Activated CD8-positive, alpha-beta memory T cell treated with anti-CD3 and anti-CD28 coated beads, Interleukin-2, amount 50 U/mL, for 48 hours (primary cell): ENCODE data around the gene ANKRD27.

ENCODE experiments used
- DNase-seq: peaks from one replicate; pipeline ENCODE4 v3.0.0-alpha.2; 2020

Gene ANKRD27

GRCh38 chr19:32651729-32652140 lies 23.2 kb downstream of the ANKRD27 start:
- no peak for DNase-seq

- DNase-seq = no peak
Observed at GRCh38 chr19:32650671-32651070, 24.3 kb downstream of the ANKRD27 start.

- DNase-seq = no peak
Observed at GRCh38 chr19:32649751-32650150, 25.2 kb downstream of the ANKRD27 start.

GRCh38 chr19:32647361-32647760 lies 27.6 kb downstream of the ANKRD27 start:
- no peak for DNase-seq

GRCh38 chr19:32646556-32646955 lies 28.4 kb downstream of the ANKRD27 start:
- peak; percentile 58 for DNase-seq

GRCh38 chr19:32642771-32643170 lies 32.2 kb downstream of the ANKRD27 start:
- DNase-seq = peak; percentile 76

- no peak for DNase-seq
Observed at GRCh38 chr19:32638625-32639024, 36.4 kb downstream of the ANKRD27 start.

GRCh38 chr19:32637480-32637879 lies 37.5 kb downstream of the ANKRD27 start:
- DNase-seq = no peak

GRCh38 chr19:32631381-32631780 lies 43.6 kb downstream of the ANKRD27 start:
- DNase-seq = no peak

- no peak for DNase-seq
Observed at GRCh38 chr19:32630338-32630737, 44.6 kb downstream of the ANKRD27 start.

- DNase-seq = no peak
Observed at GRCh38 chr19:32627714-32628270, 47.2 kb downstream of the ANKRD27 start.

GRCh38 chr19:32626969-32627368 lies 48.0 kb downstream of the ANKRD27 start:
- DNase-seq = no peak

- DNase-seq = no peak
Observed at GRCh38 chr19:32624410-32624809, 50.6 kb downstream of the ANKRD27 start.

GRCh38 chr19:32622002-32622401 lies 53.0 kb downstream of the ANKRD27 start:
- DNase-seq = no peak

GRCh38 chr19:32619051-32619685 lies 55.8 kb downstream of the ANKRD27 start:
- no peak for DNase-seq

- no peak for DNase-seq
Observed at GRCh38 chr19:32615569-32615968, 59.4 kb downstream of the ANKRD27 start.

- DNase-seq = no peak
Observed at GRCh38 chr19:32614916-32615315, 60.1 kb downstream of the ANKRD27 start.

GRCh38 chr19:32613008-32613407 lies 62.0 kb downstream of the ANKRD27 start:
- no peak for DNase-seq

- no peak for DNase-seq
Observed at GRCh38 chr19:32611161-32611560, 63.8 kb downstream of the ANKRD27 start.

GRCh38 chr19:32607479-32607878 lies 67.5 kb downstream of the ANKRD27 start:
- DNase-seq = no peak

- no peak for DNase-seq
Observed at GRCh38 chr19:32606289-32606688, 68.7 kb downstream of the ANKRD27 start.

GRCh38 chr19:32605544-32605943 lies 69.4 kb downstream of the ANKRD27 start:
- DNase-seq = no peak

GRCh38 chr19:32603961-32604360 lies 71.0 kb downstream of the ANKRD27 start:
- DNase-seq = no peak

GRCh38 chr19:32599736-32600157 lies 75.2 kb downstream of the ANKRD27 start:
- DNase-seq = no peak

GRCh38 chr19:32599258-32599657 lies 75.7 kb downstream of the ANKRD27 start:
- no peak for DNase-seq
